ENCODE results near the gene PLB1.
A peak's percentile ranks its signal among the peaks of the same experiment; 100 is the strongest.
"Not testable (repeated sequence)": the region's sequence is repeated elsewhere in the genome, so short reads cannot be mapped to it uniquely, and the experiment has no call there.

PLB1 gene

DNA sequence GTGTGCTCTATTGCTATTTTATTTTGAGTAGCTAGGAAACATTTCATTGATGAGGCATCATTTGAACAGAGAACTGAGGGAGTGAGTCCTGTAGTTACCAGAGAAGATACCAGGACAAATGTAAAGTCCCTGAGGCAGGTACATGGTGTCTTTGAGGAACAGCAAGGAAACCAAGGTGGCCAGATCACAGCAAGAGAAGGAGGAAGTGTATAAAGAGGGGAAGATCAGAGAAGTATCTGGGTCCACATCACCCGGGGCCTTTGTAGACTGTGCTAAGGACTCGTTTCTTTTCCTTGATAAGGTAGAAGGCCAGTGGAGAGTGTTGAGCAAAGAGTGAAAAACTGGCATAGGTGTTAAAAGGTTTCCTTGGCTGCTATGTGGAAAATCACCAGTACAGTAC, 34.8 kb upstream of the PLB1 start:
- Mint-ChIP-seq H3K9me3 (peaks cover 6% of the 10 kb centered on the region), H3K36me3 (ENCODE audit: low read depth) (peaks cover 8% of the 10 kb centered on the region), H3K27ac (no peak overlapping the region), H3K27me3 (peaks cover 30% of the 10 kb centered on the region), H3K4me1 (ENCODE audit: low read depth) (peaks cover 24% of the 10 kb centered on the region), H3K4me3 (no peak overlapping the region)

DNA sequence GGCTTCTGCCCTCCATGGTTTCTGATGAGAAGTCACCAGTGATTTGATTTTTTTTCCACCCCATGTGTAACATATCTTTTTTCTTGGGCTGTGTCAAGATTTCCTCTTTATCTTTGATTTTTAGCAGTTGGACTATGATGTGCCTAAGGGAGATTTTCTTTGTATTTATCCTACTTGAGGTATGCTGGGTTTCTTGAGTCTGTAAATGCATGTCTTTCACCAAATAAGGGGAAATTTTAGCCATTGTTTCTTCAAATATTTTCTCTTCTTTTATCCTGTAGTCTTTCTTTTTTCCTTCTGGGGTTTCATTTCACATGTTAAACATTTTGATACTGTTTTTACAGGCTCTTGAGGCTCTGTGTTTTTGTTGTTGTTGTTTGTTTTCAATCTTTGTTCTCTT, 33.7 kb upstream of the PLB1 start:
- H3K27me3 Mint-ChIP-seq, result peaks cover 30% of the 10 kb centered on the region
- H3K9me3 Mint-ChIP-seq, result peaks cover 6% of the 10 kb centered on the region
- peaks cover 8% of the 10 kb centered on the region for H3K36me3 Mint-ChIP-seq (ENCODE audit: low read depth)
- no peak overlapping the region for H3K4me3 Mint-ChIP-seq
- H3K27ac Mint-ChIP-seq, result no peak overlapping the region
- H3K4me1 Mint-ChIP-seq (ENCODE audit: low read depth), result peaks cover 32% of the 10 kb centered on the region

- Mint-ChIP-seq H3K9me3 (peaks cover 6% of the 10 kb centered on the region), H3K4me1 (ENCODE audit: low read depth) (peaks cover 32% of the 10 kb centered on the region), H3K36me3 (ENCODE audit: low read depth) (peaks cover 8% of the 10 kb centered on the region), H3K27me3 (peaks cover 28% of the 10 kb centered on the region), H3K4me3 (no peak overlapping the region), H3K27ac (no peak overlapping the region)
Observed at GRCh38 chr2:28463211-28463816, 32.5 kb upstream of the PLB1 start.

DNA sequence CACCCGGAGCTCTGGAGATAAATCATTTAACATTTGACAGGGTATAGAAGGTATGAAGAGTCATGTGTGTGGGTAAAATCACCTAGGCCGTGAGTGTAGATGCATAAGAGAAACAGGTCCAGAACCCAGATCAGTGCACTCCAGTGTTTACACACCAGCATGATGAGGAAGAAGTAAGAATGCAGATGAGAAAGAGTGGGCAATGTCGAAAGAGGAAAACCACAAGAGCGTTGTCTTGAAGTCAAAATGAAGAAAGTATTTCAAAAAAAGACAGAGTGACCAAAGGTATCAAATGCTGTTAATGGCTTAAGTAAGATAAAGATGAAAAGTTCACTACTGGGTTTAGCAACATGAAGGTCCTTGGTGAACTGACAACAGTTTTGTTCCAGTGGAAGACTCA, 32.0 kb upstream of the PLB1 start:
- H3K36me3 Mint-ChIP-seq (ENCODE audit: low read depth), result peaks cover 8% of the 10 kb centered on the region
- H3K27me3 Mint-ChIP-seq, result peaks cover 30% of the 10 kb centered on the region
- H3K4me3 Mint-ChIP-seq, result no peak overlapping the region
- peak overlapping the region; percentile 7 for H3K27ac Mint-ChIP-seq
- peaks cover 32% of the 10 kb centered on the region for H3K4me1 Mint-ChIP-seq (ENCODE audit: low read depth)
- H3K9me3 Mint-ChIP-seq, result peaks cover 6% of the 10 kb centered on the region

GRCh38 chr2:28465148-28465885, 30.5 kb upstream of the PLB1 start:
- H3K27me3 Mint-ChIP-seq, result peaks cover 27% of the 10 kb centered on the region
- H3K27ac Mint-ChIP-seq, result peak overlapping the region; percentile 54
- H3K9me3 Mint-ChIP-seq, result peaks cover 6% of the 10 kb centered on the region
- peaks cover 41% of the 10 kb centered on the region for H3K4me1 Mint-ChIP-seq (ENCODE audit: low read depth)
- peaks cover 8% of the 10 kb centered on the region for H3K36me3 Mint-ChIP-seq (ENCODE audit: low read depth)
- peak overlapping the region; percentile 14 for H3K4me3 Mint-ChIP-seq

GRCh38 chr2:28469304-28469703, 26.6 kb upstream of the PLB1 start:
- no peak overlapping the region for H3K27ac Mint-ChIP-seq
- no peak overlapping the region for H3K4me3 Mint-ChIP-seq
- H3K9me3 Mint-ChIP-seq, result no peaks in the 10 kb centered on the region
- H3K36me3 Mint-ChIP-seq (ENCODE audit: low read depth), result no peaks in the 10 kb centered on the region
- peaks cover 48% of the 10 kb centered on the region for H3K4me1 Mint-ChIP-seq (ENCODE audit: low read depth)
- peaks cover 7% of the 10 kb centered on the region for H3K27me3 Mint-ChIP-seq

- no peaks in the 10 kb centered on the region for H3K9me3 Mint-ChIP-seq
- no peak overlapping the region for H3K4me3 Mint-ChIP-seq
- peaks cover 6% of the 10 kb centered on the region for H3K27me3 Mint-ChIP-seq
- no peak overlapping the region for H3K27ac Mint-ChIP-seq
- no peaks in the 10 kb centered on the region for H3K36me3 Mint-ChIP-seq (ENCODE audit: low read depth)
- H3K4me1 Mint-ChIP-seq (ENCODE audit: low read depth), result peaks cover 41% of the 10 kb centered on the region
Observed at GRCh38 chr2:28469947-28470535, 25.8 kb upstream of the PLB1 start.

- H3K4me1 Mint-ChIP-seq (ENCODE audit: low read depth), result peaks cover 34% of the 10 kb centered on the region
- H3K36me3 Mint-ChIP-seq (ENCODE audit: low read depth), result no peaks in the 10 kb centered on the region
- H3K27ac Mint-ChIP-seq, result no peak overlapping the region
- H3K4me3 Mint-ChIP-seq, result no peak overlapping the region
- peaks cover 6% of the 10 kb centered on the region for H3K27me3 Mint-ChIP-seq
- H3K9me3 Mint-ChIP-seq, result no peaks in the 10 kb centered on the region
Observed at GRCh38 chr2:28470759-28471158, 25.1 kb upstream of the PLB1 start.

DNA sequence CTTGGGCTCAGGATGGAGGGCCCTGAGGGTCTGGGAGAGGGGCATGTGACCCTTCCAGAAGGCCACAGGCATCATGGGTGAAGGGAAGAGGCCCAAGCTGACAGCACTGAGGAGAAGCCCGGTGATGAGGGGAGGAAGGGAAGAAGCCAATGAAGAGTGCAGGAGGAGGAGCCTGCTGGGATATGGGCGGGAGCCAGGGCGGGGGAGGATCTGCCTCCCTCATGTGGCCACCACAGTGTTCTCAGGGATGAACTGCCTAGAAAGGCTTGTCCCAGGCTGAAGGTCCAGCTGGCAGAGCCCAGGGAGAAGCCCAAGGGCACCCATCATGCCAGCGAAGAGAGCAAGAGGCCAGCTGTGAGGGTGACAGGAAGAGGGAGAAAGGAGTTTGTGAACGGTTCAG, 24.6 kb upstream of the PLB1 start:
- Mint-ChIP-seq H3K9me3 (no peaks in the 10 kb centered on the region), H3K27ac (no peak overlapping the region), H3K27me3 (peaks cover 6% of the 10 kb centered on the region), H3K4me1 (ENCODE audit: low read depth) (peaks cover 29% of the 10 kb centered on the region), H3K36me3 (ENCODE audit: low read depth) (no peaks in the 10 kb centered on the region), H3K4me3 (no peak overlapping the region)

DNA sequence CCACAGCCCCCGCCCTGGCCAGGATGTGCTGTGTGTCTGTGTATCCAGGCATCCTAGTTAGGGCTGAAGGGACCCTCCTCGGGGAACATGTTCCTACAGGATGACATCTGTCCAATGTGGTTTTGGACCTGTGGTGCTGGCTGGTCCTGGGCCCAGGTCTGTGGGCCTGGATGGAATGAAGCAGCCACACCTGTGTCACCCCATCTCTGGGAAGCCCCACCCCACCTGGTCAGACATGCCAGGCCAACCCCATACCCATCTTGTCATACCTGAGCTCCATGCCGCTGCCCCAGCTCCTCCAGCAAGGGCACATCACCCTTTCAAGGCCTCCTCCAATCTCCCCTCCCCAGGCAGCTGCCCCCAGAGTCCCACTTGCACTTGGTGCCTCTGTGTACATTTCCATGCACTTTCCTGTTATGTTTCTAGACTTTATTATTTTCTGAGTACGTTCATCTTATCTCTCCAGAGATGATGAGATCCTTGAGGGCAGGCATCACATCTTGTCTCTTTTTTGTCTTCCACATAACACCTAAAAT, 24.1 kb upstream of the PLB1 start:
- H3K27ac Mint-ChIP-seq, result peak overlapping the region; percentile 42
- H3K36me3 Mint-ChIP-seq (ENCODE audit: low read depth), result no peaks in the 10 kb centered on the region
- H3K27me3 Mint-ChIP-seq, result peaks cover 6% of the 10 kb centered on the region
- no peaks in the 10 kb centered on the region for H3K9me3 Mint-ChIP-seq
- no peak overlapping the region for H3K4me3 Mint-ChIP-seq
- H3K4me1 Mint-ChIP-seq (ENCODE audit: low read depth), result peaks cover 23% of the 10 kb centered on the region

GRCh38 chr2:28472641-28473040, 23.2 kb upstream of the PLB1 start:
- H3K9me3 Mint-ChIP-seq; H3K4me3 Mint-ChIP-seq; H3K27me3 Mint-ChIP-seq; H3K27ac Mint-ChIP-seq; H3K36me3 Mint-ChIP-seq (ENCODE audit: low read depth): not testable (repeated sequence)
- peaks cover 23% of the 10 kb centered on the region for H3K4me1 Mint-ChIP-seq (ENCODE audit: low read depth)

GRCh38 chr2:28475088-28475595, 20.7 kb upstream of the PLB1 start:
- Mint-ChIP-seq H3K4me1 (ENCODE audit: low read depth) (peaks cover 17% of the 10 kb centered on the region), H3K9me3 (peaks cover 1% of the 10 kb centered on the region), H3K27me3 (no peaks in the 10 kb centered on the region), H3K4me3 (no peak overlapping the region), H3K36me3 (ENCODE audit: low read depth) (no peaks in the 10 kb centered on the region), H3K27ac (no peak overlapping the region)

DNA sequence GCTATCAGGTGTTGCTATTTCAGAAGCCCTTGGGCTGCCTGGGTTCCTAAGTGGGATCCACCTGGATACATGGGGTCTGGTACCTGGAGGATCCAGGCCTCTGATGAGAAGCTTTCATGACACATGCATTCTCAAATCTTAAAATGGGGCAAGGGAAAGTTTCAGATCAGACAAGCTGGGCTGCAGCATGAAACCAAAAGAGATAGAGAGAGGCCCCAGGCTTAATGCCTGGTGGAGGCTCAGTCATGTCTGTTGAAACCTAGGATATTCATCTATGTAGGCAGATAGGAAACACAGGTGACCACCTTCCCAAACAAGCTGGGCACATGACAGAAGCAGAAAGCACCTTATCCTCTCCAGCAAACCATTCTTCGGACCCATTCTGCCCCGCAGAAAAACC, 18.8 kb upstream of the PLB1 start:
- Mint-ChIP-seq H3K9me3 (peaks cover 4% of the 10 kb centered on the region), H3K4me1 (ENCODE audit: low read depth) (peaks cover 8% of the 10 kb centered on the region), H3K4me3 (no peak overlapping the region), H3K27ac (no peak overlapping the region), H3K36me3 (ENCODE audit: low read depth) (no peaks in the 10 kb centered on the region), H3K27me3 (no peaks in the 10 kb centered on the region)

- Mint-ChIP-seq H3K27ac (no peak overlapping the region), H3K36me3 (ENCODE audit: low read depth) (no peaks in the 10 kb centered on the region), H3K4me1 (ENCODE audit: low read depth) (peaks cover 4% of the 10 kb centered on the region), H3K27me3 (no peaks in the 10 kb centered on the region), H3K9me3 (peaks cover 4% of the 10 kb centered on the region), H3K4me3 (no peak overlapping the region)
Observed at GRCh38 chr2:28477645-28478044, 18.2 kb upstream of the PLB1 start.

DNA sequence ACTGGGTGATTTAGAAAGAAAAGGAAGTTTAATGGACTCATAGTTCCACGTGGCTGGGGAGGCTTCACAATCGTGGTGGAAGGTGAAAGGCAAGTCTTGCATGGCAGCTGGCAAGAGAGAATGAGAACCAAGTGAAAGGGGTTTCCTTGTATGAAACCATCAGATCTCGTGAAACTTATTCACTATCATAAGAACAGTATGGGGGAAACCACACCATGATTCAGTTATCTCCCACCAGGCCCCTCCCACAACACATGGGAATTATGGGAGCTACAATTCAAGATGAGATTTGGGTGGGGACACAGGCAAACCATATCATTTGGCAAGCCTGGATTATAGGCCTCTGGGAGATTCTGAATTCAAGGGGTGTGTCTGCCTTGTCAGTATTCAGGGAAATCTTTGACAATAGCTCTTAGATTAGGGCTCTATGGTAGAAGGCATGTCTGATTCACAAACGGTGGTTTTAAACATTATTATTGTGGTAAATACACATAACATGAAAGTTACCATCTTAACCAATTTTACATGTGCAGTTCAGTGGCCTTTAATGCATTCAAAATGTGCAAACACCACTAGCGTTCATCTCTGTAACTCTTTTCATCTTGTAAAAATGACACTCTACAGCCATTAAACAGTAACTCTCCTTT, 15.3 kb upstream of the PLB1 start:
- Mint-ChIP-seq H3K9me3 (peaks cover 4% of the 10 kb centered on the region), H3K4me1 (ENCODE audit: low read depth) (peaks cover 4% of the 10 kb centered on the region), H3K4me3 (no peak overlapping the region), H3K27ac (no peak overlapping the region), H3K27me3 (no peaks in the 10 kb centered on the region), H3K36me3 (ENCODE audit: low read depth) (no peaks in the 10 kb centered on the region)
